Right cardiac atrium (tissue), 5 donors: ENCODE data around the gene MPHOSPH9. TPM values are rescaled to one million over a fixed set of nuclear protein-coding genes. Genes with fewer than 3 reads are reported as not detected.
"Not testable (repeated sequence)": the region's sequence is repeated elsewhere in the genome, so short reads cannot be mapped to it uniquely, and the experiment has no call there.

Experiments
- ATAC-seq, 2 donors: fragments of 200-7000 bp; cut with Tn5 transposase; one replicate each; pipeline versions ENCODE4 v1.8.0 to v1.9.1; 2020; ENCODE audit warnings: moderate library complexity in 2 of 2, mild to moderate bottlenecking in 1 of 2
- DNase-seq, 3 donors: peaks; one replicate each; pipeline ENCODE4 v3.0.0-alpha.2; 2020
- H3K27ac ChIP-seq: one replicate; pipeline ENCODE4 v1.5.1; 2013; ENCODE audit warnings: mild to moderate bottlenecking, low read length, control low read depth, moderate library complexity
- H3K27me3 ChIP-seq: one replicate; pipeline ENCODE4 v1.6.1; 2013; ENCODE audit not compliant: control insufficient read depth, insufficient read depth
- H3K4me1 ChIP-seq: one replicate; pipeline ENCODE4 v1.6.1; 2013; ENCODE audit warnings: low read length; ENCODE audit not compliant: control insufficient read depth, insufficient read depth
- H3K4me3 ChIP-seq: one replicate; pipeline ENCODE4 v1.5.1; 2013; ENCODE audit warnings: low read length, control low read depth
- H3K9me3 ChIP-seq: one replicate; pipeline ENCODE4 v1.6.1; 2013; ENCODE audit warnings: low read length; ENCODE audit not compliant: control insufficient read depth
- WGBS: extraction: QIAGEN DNeasy Blood & Tissue Kit; methylation state at CpG from one replicate; pipeline ENCODE4 v1.1.7; 2013; 5-methylcytosine and 5-hydroxymethylcytosine counted together
- intact Hi-C, 4 donors: fragments of 100-400 bp; cut with DNase I; formaldehyde crosslinking; loops; one replicate each; pipeline versions ENCODE4 v1.11.0 to v1.14.0; 2022 to 2023
- polyA plus RNA-seq: library from polyadenylated mRNA; stranded (reverse); fragments of 200-250 nt; gene quantifications from one replicate; pipeline ENCODE4 v1.2.3, GENCODE V29; 2013
- total RNA-seq, 4 donors: library from RNA; stranded (reverse); fragmentation: NEBNext Ultra II Directional; extraction: Animal tissue kit (Norgen Biotek cat#: 25700); gene quantifications; one replicate each; pipeline ENCODE4 v1.2.1, GENCODE V29; 2021
- donor health status: healthy with polysubstance abuse.
- donor health status: DM: no; HTN: yes; CAD: no.
- donor health status: DM: no; HTN: no; CAD: no.
- donor health status: DM: no; HTN: yes; CAD: no; lungs with severe emphysema.
- donor health status: DM: yes; HTN: yes; CAD: no.

The MPHOSPH9 gene
- total and polyA plus RNA-seq, 5 donors: 8.0 to 27.4 (median 20.7) TPM

GRCh38 chr12:123227581-123228258, 5.2 kb downstream of the MPHOSPH9 start:
- H3K9me3 ChIP-seq: no peaks in the 10 kb centered on the region
- H3K4me1 ChIP-seq: peaks cover 3% of the 10 kb centered on the region
- no peak overlapping the region for H3K4me3 ChIP-seq
- WGBS: 61% methylated on average over 5 of the region's 5 CpGs
- H3K27ac ChIP-seq: no peak overlapping the region
- H3K27me3 ChIP-seq: no peaks in the 10 kb centered on the region
- no peak for DNase-seq
- no peak for ATAC-seq
- intact Hi-C loops: no loop called here

- Histone ChIP-seq H3K4me3 (no peak overlapping the region), H3K4me1 (no peaks in the 10 kb centered on the region), H3K9me3 (no peaks in the 10 kb centered on the region), H3K27ac (no peak overlapping the region), H3K27me3 (no peaks in the 10 kb centered on the region)
- intact Hi-C loops: no loop called here
- DNase-seq: no peak
- ATAC-seq: no peak
- 79% methylated on average over 2 of the region's 2 CpGs for WGBS
These were observed 7.5 kb downstream of the MPHOSPH9 start for GRCh38 chr12:123225443-123225842.

GRCh38 chr12:123223241-123223668, 9.7 kb downstream of the MPHOSPH9 start:
- intact Hi-C loops: no loop called here
- no peaks in the 10 kb centered on the region for H3K9me3 ChIP-seq
- no peak overlapping the region for H3K4me3 ChIP-seq
- WGBS: 88% methylated on average over 11 of the region's 11 CpGs
- H3K27me3 ChIP-seq: no peaks in the 10 kb centered on the region
- DNase-seq: no peak
- H3K4me1 ChIP-seq: no peaks in the 10 kb centered on the region
- ATAC-seq: no peak
- no peak overlapping the region for H3K27ac ChIP-seq

- not testable (repeated sequence) for H3K4me1 ChIP-seq, H3K27ac ChIP-seq, H3K27me3 ChIP-seq, H3K9me3 ChIP-seq, H3K4me3 ChIP-seq, ATAC-seq, DNase-seq
- intact Hi-C loops: loop anchor here in 1 of 4 donors (2.0 kb wide), 1 partner anchor 47 kb away; no protein-coding TSS in a partner anchor
- 99% methylated on average over 7 of the region's 7 CpGs for WGBS
These were observed 25.1 kb downstream of the MPHOSPH9 start for GRCh38 chr12:123207815-123208214.

- not testable (repeated sequence) for H3K27me3 ChIP-seq, H3K9me3 ChIP-seq, H3K4me1 ChIP-seq, H3K27ac ChIP-seq, H3K4me3 ChIP-seq, ATAC-seq, DNase-seq
- intact Hi-C loops: loop anchor here in 1 of 4 donors (2.0 kb wide), 1 partner anchor 46 kb away; no protein-coding TSS in a partner anchor
- WGBS: 77% methylated on average over 3 of the region's 3 CpGs
These were observed 26.1 kb downstream of the MPHOSPH9 start for GRCh38 chr12:123206794-123207193.

- no peaks in the 10 kb centered on the region for H3K27me3 ChIP-seq
- intact Hi-C loops: no loop called here
- no peaks in the 10 kb centered on the region for H3K9me3 ChIP-seq
- H3K4me3 ChIP-seq: no peak overlapping the region
- ATAC-seq (no peak), DNase-seq (no peak)
- H3K27ac ChIP-seq: no peak overlapping the region
- WGBS: 92% methylated on average over 7 of the region's 7 CpGs
- no peaks in the 10 kb centered on the region for H3K4me1 ChIP-seq
These were observed 32.5 kb downstream of the MPHOSPH9 start for GRCh38 chr12:123200414-123200813.

GRCh38 chr12:123199936-123200335, 33.0 kb downstream of the MPHOSPH9 start:
- 87% methylated on average over 3 of the region's 3 CpGs for WGBS
- ATAC-seq: no peak
- H3K4me3 ChIP-seq: no peak overlapping the region
- H3K9me3 ChIP-seq: no peaks in the 10 kb centered on the region
- no peak overlapping the region for H3K27ac ChIP-seq
- H3K4me1 ChIP-seq: no peaks in the 10 kb centered on the region
- no peaks in the 10 kb centered on the region for H3K27me3 ChIP-seq
- DNase-seq: no peak
- intact Hi-C loops: no loop called here

- no peaks in the 10 kb centered on the region for H3K9me3 ChIP-seq
- H3K4me1 ChIP-seq: no peaks in the 10 kb centered on the region
- no peaks in the 10 kb centered on the region for H3K27me3 ChIP-seq
- DNase-seq: no peak
- no peak overlapping the region for H3K4me3 ChIP-seq
- no peak overlapping the region for H3K27ac ChIP-seq
- ATAC-seq: no peak
- 96% methylated on average over 6 of the region's 6 CpGs for WGBS
- intact Hi-C loops: no loop called here
These were observed 45.3 kb downstream of the MPHOSPH9 start for GRCh38 chr12:123187637-123188036.

- Histone ChIP-seq H3K27me3 (no peaks in the 10 kb centered on the region), H3K27ac (no peak overlapping the region), H3K4me1 (no peaks in the 10 kb centered on the region), H3K9me3 (no peaks in the 10 kb centered on the region), H3K4me3 (no peak overlapping the region)
- DNase-seq (no peak), ATAC-seq (no peak)
- intact Hi-C loops: no loop called here
- 93% methylated on average over 4 of the region's 4 CpGs for WGBS
These were observed 52.8 kb downstream of the MPHOSPH9 start for GRCh38 chr12:123180171-123180570.

- ATAC-seq: no peak
- no peak overlapping the region for H3K27ac ChIP-seq
- DNase-seq: no peak
- H3K27me3 ChIP-seq: no peaks in the 10 kb centered on the region
- H3K9me3 ChIP-seq: no peaks in the 10 kb centered on the region
- intact Hi-C loops: no loop called here
- 72% methylated on average over 5 of the region's 5 CpGs for WGBS
- no peaks in the 10 kb centered on the region for H3K4me1 ChIP-seq
- H3K4me3 ChIP-seq: no peak overlapping the region
These were observed 61.0 kb downstream of the MPHOSPH9 start for GRCh38 chr12:123171967-123172366.

- intact Hi-C loops: no loop called here
These were observed 65.6 kb downstream of the MPHOSPH9 start for GRCh38 chr12:123167329-123167728.

GRCh38 chr12:123165537-123165936, 67.4 kb downstream of the MPHOSPH9 start:
- WGBS: 86% methylated on average over 4 of the region's 4 CpGs
- no peak overlapping the region for H3K27ac ChIP-seq
- H3K9me3 ChIP-seq: no peaks in the 10 kb centered on the region
- H3K4me1 ChIP-seq: no peaks in the 10 kb centered on the region
- no peak for DNase-seq
- no peak for ATAC-seq
- H3K4me3 ChIP-seq: no peak overlapping the region
- intact Hi-C loops: no loop called here
- H3K27me3 ChIP-seq: no peaks in the 10 kb centered on the region

More at GRCh38 chr12:123167329-123167728, 65.6 kb downstream of the MPHOSPH9 start:
- Histone ChIP-seq H3K27ac (no peak overlapping the region), H3K4me3 (no peak overlapping the region), H3K27me3 (no peaks in the 10 kb centered on the region), H3K9me3 (no peaks in the 10 kb centered on the region), H3K4me1 (no peaks in the 10 kb centered on the region)
- no peak for ATAC-seq
- no peak for DNase-seq
- 49% methylated on average over 2 of the region's 2 CpGs for WGBS
